Stimulated activated CD4-positive, alpha-beta T cell treated with anti-CD3 and anti-CD28 coated beads, Interleukin-2, amount 100 ng/mL, for 4 hours (primary cell): ENCODE results near the gene CACNG4.
"Not testable (repeated sequence)": the region's sequence is repeated elsewhere in the genome, so short reads cannot be mapped to it uniquely, and the experiment has no call there.

Experiments used
- DNase-seq: peaks from one replicate; pipeline ENCODE4 v3.0.0-alpha.2; 2020; ENCODE audit warnings: low read depth

CACNG4 gene

DNA sequence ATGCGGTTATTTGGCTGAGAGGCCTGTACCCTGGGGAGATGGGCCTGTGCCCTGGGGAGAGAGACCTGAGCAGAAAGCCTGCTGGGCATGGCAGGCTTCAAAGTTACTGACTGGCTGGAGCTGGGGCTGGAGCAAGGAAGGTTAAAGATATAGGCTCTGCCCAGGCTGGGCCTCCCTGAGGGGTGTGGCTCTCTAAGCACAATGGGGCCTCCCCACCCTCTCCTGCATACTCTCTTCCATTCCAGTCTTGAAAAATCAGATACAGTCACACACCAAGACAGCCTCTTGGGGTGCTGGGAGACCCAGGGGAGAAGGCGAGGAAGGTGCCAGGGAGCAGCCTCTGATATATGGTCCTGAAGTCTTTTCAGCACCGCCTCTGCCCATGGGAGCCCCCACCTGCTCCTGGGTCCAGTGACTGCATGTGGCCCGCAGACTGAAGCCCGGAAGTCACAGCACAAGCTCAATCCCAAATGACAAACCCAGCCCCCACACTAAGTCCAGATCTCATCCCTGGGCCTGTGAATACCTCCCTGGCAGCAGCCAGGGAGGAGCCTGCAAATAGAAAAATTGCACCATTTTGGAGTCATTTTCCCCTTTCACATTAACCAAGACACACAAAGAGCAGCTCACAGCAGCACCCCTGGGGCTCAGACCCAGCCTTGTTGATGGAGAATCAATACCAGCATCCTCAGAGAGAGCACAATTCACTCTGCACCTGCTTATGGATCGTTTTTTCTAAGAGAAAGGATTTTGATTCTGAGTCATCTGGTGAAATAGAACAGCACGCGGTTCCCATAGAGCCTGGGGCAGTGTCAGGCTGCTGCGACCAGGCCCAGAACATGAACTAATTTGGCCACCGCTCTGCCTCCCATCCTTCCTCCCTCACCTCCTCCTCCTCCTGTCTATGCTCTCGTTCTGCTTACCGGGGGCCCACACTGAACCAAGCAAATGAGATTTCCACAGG lies 54.2 kb downstream of the CACNG4 start:
- no peak for DNase-seq

DNA sequence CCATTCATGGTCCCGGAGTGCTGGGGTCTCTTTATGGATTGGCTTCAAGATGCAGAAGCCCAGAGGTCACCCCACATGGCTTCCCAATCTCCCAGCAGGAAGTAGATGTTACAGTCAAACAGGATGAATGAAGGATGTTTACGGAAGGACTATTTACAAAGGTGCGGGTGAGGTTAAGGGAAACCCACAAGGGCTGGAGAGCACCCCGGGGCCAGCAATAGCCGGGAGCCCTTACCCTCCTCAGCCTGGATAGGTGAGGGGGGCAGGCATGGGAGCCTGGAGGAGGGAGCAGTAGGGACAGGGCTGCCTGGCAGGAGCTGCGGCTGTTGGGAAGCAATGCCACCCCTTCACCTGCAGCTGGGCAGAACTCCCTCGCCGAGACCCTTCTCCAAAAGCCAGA lies 55.3 kb downstream of the CACNG4 start:
- no peak for DNase-seq

DNA sequence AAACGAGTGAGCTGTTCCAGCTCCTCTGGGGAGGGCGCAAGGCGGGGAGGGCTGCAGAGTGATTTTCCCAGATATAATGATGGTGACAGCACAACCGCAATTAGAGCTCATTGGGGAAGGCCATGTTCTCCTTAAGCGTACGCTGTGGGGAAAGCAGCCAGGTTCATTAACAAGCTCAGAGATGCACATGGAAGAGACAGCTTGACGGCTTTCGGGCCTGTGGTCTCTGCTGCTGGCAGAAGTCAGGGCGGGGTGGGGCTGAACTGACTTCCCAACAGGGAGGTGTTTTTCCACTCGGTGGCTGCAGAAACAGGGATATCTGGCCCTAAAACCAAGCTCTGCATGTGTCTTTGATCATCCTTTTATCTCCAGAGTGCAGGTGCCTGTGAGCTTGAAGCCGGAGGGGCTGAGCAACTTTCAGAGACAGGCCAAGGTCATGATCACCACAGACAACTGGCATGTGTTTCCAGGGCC lies 55.8 kb downstream of the CACNG4 start:
- DNase-seq = no peak

DNA sequence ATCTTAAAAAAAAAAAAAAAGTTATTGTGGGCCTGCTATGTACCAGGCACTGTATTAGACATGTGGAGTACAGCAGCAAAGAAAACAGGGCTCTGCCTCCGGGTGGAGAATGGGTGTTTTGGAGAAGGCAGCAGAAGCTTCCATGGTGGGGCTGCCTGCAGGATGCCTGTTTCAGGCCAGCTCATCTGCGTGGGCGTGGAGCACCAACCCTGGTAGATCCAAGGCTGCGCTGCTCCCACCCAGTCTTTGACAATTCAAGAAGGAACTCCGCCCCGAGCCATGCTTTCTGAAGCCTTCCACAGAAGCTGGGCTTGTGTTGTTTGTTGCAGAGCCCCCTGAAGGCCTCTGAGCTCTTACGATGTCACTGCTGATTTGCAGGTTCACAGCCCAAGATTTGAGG lies 56.7 kb downstream of the CACNG4 start:
- no peak for DNase-seq

DNA sequence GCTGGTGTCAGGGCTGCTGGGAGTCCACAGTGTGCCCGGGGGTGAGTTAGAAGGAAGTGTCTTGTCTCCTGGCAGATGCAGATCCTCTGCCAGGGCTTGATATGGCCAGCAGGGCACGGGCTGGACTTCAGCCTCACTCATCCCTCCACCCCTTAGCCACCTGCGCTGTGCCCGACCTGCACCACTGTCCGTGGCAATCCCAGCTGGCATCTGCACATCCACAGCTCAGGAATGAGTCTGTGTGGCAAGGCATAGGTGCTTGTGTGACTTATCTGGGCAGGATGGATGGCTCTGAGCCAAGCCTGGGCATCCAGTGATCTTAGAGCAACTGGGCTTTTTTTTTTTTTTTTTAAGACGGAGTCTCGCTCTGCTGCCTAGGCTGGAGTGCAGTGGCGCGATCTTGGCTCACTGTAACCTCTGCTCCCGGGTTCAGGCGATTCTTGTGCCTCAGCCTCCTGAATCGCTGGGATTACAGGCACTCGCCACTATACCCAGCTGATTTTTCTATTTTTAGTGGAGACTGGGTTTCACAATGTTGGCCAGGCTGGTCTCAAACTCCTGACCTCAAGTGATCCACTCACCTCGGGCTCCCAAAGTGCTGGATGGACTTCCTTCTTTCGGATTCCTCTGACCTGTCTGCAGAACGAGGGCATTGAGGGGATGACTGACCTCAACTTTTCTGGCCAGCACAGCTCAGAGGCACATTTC lies 57.4 kb downstream of the CACNG4 start:
- DNase-seq = no peak

DNA sequence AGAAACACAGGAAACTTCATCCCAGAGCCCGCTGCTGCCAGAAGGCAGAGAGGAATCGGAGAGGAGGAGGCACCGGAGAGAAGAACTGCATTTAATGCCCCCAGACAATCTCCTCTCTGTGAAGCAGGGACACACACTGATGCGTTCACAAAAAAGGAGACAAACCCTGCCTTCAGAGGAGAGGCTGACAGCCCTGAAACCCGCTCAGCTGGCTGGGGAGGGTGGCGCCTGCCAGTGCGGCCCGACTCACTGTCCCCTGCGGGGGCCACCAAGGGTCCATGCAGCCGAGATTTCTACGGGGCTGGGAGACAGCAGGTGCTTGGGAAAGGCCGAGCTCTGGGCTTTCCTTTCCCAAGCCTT lies 57.9 kb downstream of the CACNG4 start:
- DNase-seq = no peak

DNA sequence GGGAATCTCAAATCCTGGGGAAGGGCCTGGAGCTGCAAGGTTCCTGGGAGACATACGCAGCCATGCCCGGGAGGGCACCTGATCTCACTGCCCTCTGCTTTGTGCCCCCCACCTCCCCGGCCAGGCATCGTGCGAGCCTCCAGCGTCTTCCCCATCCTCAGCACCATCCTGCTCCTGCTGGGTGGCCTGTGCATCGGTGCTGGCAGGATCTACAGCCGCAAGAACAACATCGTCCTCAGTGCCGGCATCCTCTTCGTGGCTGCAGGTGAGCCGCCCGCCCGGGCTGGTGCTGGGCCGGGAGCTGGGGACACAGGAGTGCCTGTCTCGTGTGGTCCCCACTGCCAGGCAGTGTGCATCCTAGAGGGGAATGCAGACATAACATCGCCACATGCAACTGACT lies 60.2 kb downstream of the CACNG4 start:
- no peak for DNase-seq

DNA sequence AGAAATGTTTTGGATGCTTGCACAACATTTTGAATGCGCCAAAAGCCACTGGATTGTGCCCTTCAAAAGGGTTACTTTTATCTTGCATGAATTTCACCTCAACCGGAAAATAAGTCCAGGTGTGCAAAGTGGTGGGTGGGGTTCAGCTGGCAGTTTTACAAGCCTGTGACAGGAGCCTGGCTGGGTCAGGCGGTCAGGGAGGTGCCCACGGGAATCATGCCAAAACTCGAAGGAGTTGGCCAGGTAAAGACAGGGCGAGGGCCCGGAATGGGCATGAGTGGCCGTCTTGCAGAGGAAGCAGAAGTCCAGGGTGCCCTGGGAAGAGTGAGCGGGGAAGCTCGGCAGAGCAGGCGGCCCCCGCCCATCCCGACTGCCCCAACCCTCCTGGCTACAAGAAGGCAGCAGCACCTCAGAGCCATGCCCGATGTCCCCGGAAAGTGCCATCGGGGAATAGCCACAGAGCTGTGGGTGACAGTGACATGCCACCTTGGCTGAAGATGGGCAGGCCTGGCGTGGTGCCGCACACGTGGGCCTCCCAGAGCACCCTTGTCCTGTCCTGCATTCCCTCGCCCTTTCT lies 60.8 kb downstream of the CACNG4 start:
- no peak for DNase-seq

DNA sequence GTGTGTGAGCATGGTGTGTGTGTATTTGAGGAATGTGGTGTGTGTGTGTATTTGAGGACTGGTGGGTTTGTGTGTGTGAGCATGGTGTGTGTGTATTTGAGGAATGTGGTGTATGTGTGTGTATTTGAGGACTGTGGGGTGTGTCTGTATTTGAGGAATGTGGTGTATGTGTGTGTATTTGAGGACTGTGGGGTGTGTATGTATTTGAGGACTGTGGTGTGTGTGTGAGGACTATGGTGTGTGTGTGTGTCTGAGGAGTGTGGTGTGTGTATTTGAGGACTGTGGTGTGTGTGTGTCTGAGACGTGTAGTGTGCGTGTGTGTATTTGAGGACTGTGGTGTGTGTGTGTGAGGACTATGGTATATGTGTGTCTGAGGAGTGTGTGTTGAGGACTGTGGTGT lies 61.8 kb downstream of the CACNG4 start:
- DNase-seq = no peak

DNA sequence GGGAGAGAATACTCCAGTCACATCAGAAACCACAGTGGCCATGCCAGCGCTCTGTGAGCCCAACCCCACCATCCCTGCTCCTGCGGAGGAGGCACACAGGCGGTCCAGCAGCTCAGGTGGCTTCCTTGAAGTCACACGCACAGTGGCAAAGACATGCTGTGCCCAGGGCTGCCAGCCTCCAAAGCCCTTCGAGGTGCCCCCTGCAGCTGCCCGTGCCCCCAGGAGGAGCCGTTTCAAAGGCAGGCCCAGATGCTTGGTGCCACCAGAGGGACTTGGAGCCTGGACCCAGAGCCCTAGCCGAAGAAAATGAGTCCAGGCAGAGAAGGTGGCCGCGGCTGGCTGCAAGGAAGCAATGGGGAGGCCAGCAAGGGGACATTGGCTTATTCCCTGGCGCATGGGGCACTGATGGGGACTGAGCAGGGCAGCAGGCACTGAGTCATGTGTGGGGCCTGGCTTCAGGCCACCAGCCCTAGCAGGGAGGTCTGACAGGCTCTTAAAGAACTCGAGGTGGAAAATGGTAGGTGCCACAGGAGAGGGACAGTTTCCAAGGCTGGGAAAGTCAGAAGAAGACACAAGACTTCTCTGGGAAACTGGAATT lies 62.6 kb downstream of the CACNG4 start:
- DNase-seq = no peak

DNA sequence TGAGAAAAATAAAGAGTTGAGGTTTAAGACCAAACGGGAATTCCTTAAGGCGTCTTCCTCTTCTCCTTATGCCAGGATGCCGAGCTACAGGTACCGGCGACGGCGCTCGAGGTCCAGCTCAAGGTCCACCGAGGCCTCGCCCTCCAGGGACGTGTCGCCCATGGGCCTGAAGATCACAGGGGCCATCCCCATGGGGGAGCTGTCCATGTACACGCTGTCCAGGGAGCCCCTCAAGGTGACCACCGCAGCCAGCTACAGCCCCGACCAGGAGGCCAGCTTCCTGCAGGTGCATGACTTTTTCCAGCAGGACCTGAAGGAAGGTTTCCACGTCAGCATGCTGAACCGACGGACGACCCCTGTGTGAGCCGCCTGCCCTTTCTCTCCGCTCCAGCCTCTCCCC lies 66.1 kb downstream of the CACNG4 start:
- no peak for DNase-seq

DNA sequence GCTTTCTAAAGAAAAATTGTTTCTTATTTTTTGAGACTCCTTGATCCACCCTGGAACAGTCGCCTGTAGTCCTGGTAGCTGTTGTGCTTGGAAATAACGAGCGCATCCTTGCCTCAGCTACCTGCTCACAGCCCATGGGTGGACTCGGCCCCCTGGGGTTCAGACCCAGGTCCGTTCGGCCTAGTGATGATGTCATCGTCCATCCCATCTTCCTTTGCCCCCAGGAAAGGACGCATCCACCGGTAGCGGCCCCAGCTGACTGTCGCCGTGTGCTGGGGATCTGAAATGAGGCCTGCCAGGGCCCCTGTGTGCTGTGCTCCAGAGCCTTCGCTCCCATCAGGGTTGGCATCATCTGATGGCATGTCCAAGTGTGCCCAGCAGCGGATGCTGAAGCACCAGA lies 67.9 kb downstream of the CACNG4 start:
- DNase-seq = no peak

DNA sequence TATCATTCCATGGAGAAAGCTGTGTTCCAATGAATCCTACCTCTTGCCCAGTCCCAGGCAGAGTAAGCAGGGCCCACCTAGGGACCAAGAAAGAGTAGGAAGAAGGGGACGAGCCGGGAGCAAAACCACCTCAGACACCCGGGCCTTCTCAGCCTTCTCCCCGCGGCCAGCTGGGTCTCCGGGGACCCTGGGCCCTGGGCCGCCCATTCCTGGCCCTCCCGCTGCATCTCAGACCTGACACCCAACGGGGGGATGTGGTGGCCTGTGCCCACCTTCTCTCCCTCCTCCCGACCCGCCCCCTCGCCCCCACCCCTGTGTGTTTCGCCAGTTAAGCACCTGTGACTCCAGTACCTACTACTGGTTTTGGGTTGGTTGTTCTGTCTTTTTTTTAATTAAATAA lies 68.5 kb downstream of the CACNG4 start:
- DNase-seq = no peak

DNA sequence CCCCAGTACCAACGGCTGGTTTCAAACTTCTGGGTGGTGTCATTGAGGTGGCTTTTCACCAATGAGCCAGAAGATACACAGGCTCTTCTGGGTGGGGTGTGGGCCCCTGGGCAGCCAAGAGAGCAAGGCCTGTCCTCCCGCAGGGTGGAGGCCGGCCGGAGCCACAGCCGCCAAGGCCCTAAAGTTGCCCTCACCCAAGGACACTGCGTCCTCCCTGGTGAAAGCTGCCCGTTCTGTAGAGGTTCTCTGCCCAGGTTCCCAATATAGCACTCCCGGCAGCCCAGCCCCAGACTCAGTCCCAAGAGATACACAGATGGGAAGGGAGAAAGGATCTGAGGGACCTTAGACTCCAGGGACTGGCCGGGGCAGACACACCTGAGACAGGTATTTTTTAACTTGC lies 69.1 kb downstream of the CACNG4 start:
- no peak for DNase-seq

DNA sequence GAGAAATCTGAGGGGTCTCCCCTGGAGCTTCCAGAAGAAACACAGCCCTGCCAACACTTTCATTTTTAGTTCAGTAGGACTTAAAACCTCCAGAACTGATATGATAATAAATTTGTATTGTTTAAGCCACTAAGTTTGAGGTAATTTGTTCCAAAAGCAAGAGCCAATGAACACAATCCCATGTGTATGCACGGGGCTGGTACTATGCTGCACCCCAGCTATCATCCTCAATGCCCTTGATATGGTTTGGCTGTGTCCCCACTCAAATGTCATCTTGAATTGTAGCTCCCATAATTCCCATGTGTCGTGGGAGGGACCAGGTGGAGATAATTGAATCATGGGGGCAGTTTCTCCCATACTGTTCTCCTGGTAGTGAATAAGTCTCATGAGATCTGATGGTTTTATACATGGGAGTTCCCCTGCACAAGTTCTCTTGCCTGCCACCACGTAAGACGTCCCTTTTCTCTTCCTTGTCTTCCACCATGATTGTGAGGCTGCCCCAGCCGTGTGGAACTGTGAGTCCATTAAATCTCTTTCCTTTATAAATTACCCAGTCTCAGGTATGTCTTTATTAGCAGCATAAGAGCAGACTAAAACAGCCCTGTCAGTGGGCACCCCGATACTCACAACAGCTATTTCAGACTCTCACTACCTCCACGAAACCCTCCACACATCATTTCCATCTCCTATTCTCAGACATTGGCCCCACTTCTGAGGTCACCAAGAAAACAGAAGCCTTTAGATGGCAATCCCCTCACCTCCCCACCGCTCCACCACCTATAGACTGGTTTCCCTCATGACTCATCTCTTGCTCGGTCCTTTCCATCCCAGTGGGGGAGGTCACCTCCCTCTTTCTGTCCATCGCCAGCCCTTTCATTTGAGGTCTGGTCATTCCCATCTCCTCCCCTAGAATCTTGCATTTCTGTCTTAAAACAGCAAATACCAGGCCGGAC lies 70.9 kb downstream of the CACNG4 start:
- DNase-seq = no peak

DNA sequence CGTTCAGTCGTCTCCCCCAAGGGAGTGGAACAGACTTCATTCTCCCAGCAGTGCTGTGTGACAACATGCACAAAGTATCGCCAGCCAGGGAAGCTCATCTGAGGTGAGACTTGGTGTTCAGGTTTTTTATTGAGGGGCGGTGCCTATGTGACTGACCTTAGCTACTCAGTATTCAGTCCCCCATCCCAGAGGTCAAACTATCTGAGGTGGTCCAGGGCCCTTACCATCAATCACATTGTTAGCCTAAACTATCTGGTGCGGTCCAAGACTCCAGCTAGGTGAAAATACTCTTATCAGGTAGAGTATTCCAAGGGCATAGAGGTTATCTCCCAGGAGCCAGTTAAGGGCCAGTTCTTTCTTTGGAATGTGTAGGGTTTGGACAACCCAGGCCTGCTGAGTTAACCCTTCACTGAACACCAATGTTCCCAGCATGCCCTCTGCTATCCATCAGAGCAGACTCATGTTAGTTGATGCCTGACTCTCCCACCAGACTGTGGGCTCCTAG lies 74.4 kb downstream of the CACNG4 start:
- DNase-seq = no peak

DNA sequence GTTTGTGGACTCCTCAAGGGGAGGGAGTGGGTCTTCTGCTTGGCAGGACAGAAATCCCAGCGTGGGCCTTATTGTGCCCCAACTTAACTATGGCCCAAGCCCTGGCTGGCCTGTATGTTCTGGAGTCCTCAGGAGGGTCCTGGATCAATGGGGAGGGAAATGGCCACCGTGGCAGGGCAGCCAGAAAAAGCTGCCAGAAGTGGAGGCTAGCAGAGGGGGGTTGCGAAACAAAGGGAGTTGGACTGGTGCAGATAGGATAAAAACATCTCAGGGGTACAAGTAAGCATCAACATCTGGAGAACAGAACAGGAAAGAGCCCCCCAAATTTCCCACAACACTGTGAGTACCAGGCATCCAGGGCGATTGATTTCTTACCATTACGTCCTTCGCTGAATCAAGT lies 76.1 kb downstream of the CACNG4 start:
- no peak for DNase-seq

DNA sequence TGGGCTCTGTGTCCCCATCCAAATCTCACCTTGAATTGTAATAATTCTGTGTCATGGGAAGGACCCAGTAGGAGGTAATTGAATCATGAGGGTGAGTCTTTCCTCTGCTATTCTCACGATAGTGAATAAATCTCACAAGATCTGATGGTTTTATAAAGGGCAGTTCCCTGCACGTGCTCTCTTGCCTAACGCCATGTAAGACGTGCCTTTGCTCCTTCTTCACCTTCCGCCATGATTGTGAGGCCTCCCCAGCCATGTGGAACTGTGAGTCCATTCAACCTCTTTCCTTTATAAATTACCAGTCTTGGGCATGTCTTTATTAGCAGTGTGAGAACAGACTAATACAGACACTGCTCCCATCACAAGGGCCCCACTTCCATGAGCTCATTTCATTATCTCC lies 76.6 kb downstream of the CACNG4 start:
- DNase-seq = not testable (repeated sequence)

DNA sequence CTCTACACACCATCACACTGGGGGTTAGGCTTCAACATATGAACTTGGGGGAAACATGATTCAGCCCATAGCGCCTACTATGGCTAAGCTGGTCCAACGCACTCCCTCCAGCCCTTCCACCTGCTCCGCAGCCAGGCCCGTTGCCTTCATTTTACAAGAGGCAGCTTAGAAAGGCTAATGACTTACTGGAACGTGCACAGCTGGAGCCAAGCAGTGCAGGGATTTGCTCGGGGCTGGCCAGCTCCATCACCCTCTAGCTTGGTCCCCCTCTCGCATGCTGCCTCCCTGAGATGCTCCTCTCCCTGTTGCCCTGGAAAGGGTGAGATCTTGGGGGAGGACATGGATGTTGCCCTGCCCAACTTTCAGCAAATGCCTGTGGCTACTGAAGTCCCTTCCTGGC lies 77.0 kb downstream of the CACNG4 start:
- DNase-seq = no peak

DNA sequence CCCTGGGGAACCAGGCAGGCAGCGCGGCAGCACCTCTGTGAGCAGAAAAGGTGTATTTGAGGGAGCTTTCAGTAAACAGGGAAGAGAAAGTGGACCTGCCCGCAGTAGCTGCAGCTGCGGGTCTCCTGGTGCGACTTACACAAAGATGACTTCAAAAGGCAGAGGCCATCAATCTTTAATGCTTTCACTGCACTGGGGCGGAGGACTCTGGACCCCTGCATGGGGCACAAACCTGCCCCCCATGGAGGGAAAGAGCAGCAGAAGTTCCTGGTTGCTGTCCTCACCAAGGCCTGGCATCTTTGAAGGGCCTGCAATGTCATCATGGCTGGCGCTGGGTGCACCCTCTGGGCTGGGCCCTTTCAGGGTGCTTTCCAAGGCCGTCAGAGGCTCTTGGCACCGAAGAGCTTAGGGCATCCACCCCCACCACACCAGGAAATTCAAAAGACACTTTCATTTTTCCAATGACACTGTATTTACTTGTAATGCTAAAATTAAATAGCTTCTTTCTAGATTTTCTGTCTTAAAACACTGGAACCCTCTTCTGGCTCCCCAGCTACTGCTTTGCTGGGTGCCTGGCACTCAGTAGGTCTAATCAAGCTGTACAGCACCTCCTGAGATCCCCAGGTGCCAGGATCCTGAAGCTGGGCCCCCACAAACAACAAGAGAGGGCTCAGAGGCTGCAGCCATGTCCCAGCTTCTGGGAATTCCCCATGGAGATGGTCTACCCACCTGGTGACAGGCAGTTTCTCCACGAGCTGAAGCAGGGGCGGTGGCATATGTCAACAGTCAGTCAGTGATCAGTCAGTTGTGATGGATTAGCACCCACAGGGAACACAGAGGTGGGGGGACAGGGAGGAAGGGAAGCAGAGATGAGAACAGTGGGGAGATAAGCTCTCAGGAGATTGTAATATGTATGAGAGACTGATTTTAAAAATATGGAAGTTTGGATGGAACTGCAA lies 77.7 kb downstream of the CACNG4 start:
- no peak for DNase-seq
